ENCODE measurements around the gene DSCAM. TPM values are rescaled to one million over a fixed set of nuclear protein-coding genes. Genes with fewer than 3 reads are reported as not detected.

DSCAM gene
- total and polyA plus RNA-seq, 4 donors, result 0.02 to 0.25 (median 0.09) TPM

DNA sequence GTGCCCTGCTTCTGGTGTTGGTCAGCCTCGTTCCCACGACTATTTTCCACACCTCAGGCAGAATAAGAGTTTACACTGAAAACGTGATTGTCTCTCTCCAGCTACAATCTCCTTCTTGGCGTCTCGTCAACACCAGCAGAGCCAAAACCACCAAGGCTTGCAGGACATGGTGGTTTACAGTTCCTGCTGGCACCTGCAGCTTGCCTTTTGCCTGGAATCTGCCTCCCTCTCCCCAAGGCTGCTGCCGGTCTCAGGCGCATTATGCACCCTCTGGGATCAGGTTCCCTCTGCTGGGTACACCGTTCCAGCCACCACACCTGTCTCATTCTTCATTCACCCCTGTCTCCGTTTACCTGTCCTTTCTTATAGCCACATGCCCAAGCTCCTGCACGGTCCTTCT, 315.9 kb downstream of the DSCAM start:
- Histone ChIP-seq H3K27me3 (ENCODE audit: control insufficient read depth in 3 of 3, insufficient read depth in 3 of 3, low read length in 2 of 3) (no peaks in the 10 kb centered on the region), H3K4me3 (no peak overlapping the region), H3K4me1 (ENCODE audit: control insufficient read depth in 5 of 5, insufficient read depth in 5 of 5, low read length in 5 of 5) (peaks cover 0 to 16% (median 0%) of the 10 kb centered on the region in 5 donors), H3K9me3 (ENCODE audit: control insufficient read depth in 4 of 4, insufficient read depth in 3 of 4, low read length in 3 of 4) (peaks cover 0 to 16% (median 4%) of the 10 kb centered on the region in 4 donors), H3K36me3 (ENCODE audit: control insufficient read depth in 4 of 4, insufficient read depth in 4 of 4, low read length in 4 of 4) (no peaks in the 10 kb centered on the region), H3K9ac (ENCODE audit: insufficient read depth in 1 of 2, low read length in 2 of 2) (no peak overlapping the region), H3K27ac (ENCODE audit: low read depth in 1 of 2, low read length in 1 of 2) (no peak overlapping the region)
- 84 to 89% methylated on average over 10 of the region's 10 CpGs for WGBS, 2 donors
- DNase-seq, result no peak
- ATAC-seq (ENCODE audit: insufficient read depth, low FRiP score), result no peak
- TF ChIP-seq, protein P1, sequence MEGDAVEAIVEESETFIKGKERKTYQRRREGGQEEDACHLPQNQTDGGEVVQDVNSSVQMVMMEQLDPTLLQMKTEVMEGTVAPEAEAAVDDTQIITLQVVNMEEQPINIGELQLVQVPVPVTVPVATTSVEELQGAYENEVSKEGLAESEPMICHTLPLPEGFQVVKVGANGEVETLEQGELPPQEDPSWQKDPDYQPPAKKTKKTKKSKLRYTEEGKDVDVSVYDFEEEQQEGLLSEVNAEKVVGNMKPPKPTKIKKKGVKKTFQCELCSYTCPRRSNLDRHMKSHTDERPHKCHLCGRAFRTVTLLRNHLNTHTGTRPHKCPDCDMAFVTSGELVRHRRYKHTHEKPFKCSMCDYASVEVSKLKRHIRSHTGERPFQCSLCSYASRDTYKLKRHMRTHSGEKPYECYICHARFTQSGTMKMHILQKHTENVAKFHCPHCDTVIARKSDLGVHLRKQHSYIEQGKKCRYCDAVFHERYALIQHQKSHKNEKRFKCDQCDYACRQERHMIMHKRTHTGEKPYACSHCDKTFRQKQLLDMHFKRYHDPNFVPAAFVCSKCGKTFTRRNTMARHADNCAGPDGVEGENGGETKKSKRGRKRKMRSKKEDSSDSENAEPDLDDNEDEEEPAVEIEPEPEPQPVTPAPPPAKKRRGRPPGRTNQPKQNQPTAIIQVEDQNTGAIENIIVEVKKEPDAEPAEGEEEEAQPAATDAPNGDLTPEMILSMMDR (IDR thresholded peaks at IDR 0.05; ENCODE audit: control extremely low read depth, extremely low read depth), result no peak

DNA sequence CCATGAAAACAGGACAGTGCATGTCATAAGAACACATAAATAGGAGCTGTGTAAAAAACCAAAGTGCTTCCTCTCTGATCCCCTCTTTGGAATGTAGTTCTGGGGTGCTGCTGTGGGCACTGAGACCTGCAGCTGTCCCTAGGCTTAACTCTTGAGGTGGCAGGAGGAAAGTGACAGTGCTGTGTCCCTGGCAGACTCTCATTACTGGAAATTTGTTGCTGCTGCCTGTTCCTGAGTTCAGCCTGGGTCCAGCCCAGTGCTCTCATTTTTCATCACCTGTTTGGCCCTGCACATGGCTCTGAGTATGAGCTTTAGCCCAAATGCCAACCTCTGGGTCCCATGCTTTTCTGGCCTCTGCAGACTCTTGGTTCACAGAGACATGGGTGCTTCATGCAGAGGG, 329.3 kb downstream of the DSCAM start:
- ATAC-seq (ENCODE audit: insufficient read depth, low FRiP score) (no peak), DNase-seq (no peak)
- Histone ChIP-seq H3K9ac (ENCODE audit: insufficient read depth in 1 of 2, low read length in 2 of 2) (no peak overlapping the region), H3K36me3 (ENCODE audit: control insufficient read depth in 4 of 4, insufficient read depth in 4 of 4, low read length in 4 of 4) (no peaks in the 10 kb centered on the region), H3K4me1 (ENCODE audit: control insufficient read depth in 5 of 5, insufficient read depth in 5 of 5, low read length in 5 of 5) (peaks cover 0 to 3% (median 0%) of the 10 kb centered on the region in 5 donors), H3K9me3 (ENCODE audit: control insufficient read depth in 4 of 4, insufficient read depth in 3 of 4, low read length in 3 of 4) (no peaks in the 10 kb centered on the region), H3K27me3 (ENCODE audit: control insufficient read depth in 3 of 3, insufficient read depth in 3 of 3, low read length in 2 of 3) (no peaks in the 10 kb centered on the region), H3K4me3 (no peak overlapping the region), H3K27ac (ENCODE audit: low read depth in 1 of 2, low read length in 1 of 2) (no peak overlapping the region)
- TF ChIP-seq, protein P1 (IDR thresholded peaks at IDR 0.05; ENCODE audit: control extremely low read depth, extremely low read depth), result no peak

DNA sequence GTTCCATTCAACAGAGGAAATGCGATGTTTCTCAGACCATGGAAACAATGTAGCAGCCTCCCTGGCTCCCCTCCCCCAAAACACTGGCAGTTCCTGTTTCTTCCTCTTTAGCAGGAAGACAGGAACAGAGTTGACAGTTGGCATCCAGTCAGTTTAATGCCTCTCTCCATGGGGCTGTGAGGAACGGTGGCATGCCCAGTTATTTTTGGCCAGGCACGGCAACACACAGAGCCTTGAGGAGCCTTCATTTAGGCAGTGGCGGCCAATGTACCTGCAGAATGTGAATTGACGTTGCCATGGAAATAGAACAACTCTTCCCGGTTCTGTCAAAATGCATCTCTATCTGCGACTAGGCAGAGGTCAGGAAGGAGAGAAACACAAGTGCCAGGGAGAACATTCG, 330.6 kb downstream of the DSCAM start:
- TF ChIP-seq, protein P1 (IDR thresholded peaks at IDR 0.05; ENCODE audit: control extremely low read depth, extremely low read depth), result no peak
- Histone ChIP-seq H3K4me3 (no peak overlapping the region), H3K9me3 (ENCODE audit: control insufficient read depth in 4 of 4, insufficient read depth in 3 of 4, low read length in 3 of 4) (no peaks in the 10 kb centered on the region), H3K4me1 (ENCODE audit: control insufficient read depth in 5 of 5, insufficient read depth in 5 of 5, low read length in 5 of 5) (peaks cover 0 to 3% (median 0%) of the 10 kb centered on the region in 5 donors), H3K36me3 (ENCODE audit: control insufficient read depth in 4 of 4, insufficient read depth in 4 of 4, low read length in 4 of 4) (no peaks in the 10 kb centered on the region), H3K27ac (ENCODE audit: low read depth in 1 of 2, low read length in 1 of 2) (no peak overlapping the region), H3K27me3 (ENCODE audit: control insufficient read depth in 3 of 3, insufficient read depth in 3 of 3, low read length in 2 of 3) (no peaks in the 10 kb centered on the region), H3K9ac (ENCODE audit: insufficient read depth in 1 of 2, low read length in 2 of 2) (no peak overlapping the region)
- DNase-seq, result peak; percentile 35 to 64 (median 54)
- no peak for ATAC-seq (ENCODE audit: insufficient read depth, low FRiP score)
- 12 to 22% methylated on average over 8 of the region's 8 CpGs for WGBS, 2 donors

DNA sequence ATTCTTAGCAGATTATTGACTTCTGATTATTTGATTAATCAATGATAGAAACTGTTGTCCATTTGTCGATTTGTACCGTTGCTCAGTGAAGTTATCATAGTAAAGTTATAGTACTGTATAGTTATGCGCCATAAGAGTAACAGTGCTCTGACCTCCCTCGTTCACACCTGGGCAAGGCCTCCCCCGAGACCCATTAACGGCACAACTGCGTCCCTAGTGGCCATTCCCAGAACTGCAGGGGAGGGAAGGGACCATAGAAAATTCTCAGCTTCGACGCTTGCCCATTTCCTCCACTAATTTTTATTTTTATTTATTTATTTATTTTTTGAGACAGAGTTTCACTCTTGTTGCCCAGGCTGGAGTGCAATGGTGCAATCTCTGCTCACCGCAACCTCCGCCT, 334.4 kb downstream of the DSCAM start:
- Histone ChIP-seq H3K27ac (ENCODE audit: low read depth in 1 of 2, low read length in 1 of 2) (no peak overlapping the region), H3K9ac (ENCODE audit: insufficient read depth in 1 of 2, low read length in 2 of 2) (no peak overlapping the region), H3K27me3 (ENCODE audit: control insufficient read depth in 3 of 3, insufficient read depth in 3 of 3, low read length in 2 of 3) (no peaks in the 10 kb centered on the region), H3K9me3 (ENCODE audit: control insufficient read depth in 4 of 4, insufficient read depth in 3 of 4, low read length in 3 of 4) (no peaks in the 10 kb centered on the region), H3K36me3 (ENCODE audit: control insufficient read depth in 4 of 4, insufficient read depth in 4 of 4, low read length in 4 of 4) (no peaks in the 10 kb centered on the region), H3K4me1 (ENCODE audit: control insufficient read depth in 5 of 5, insufficient read depth in 5 of 5, low read length in 5 of 5) (peaks cover 0 to 3% (median 0%) of the 10 kb centered on the region in 5 donors), H3K4me3 (no peak overlapping the region)
- ATAC-seq (ENCODE audit: insufficient read depth, low FRiP score) (no peak), DNase-seq (no peak)
- TF ChIP-seq, protein P1 (IDR thresholded peaks at IDR 0.05; ENCODE audit: control extremely low read depth, extremely low read depth), result no peak
- WGBS, 2 donors, result 87 to 88% methylated on average over 11 of the region's 11 CpGs

Data from lung (tissue), 12 donors.